SK-N-SH treated with all-trans-retinoic acid at 6 μM for 48 hours (cell line): Measurements from ENCODE around the gene SCAP.

Experiments
- ATAC-seq: fragments of 200-7000 bp; cut with Tn5 transposase; 3 replicates; pipeline ENCODE4 v1.9.1; 2020; ENCODE audit warnings: mild to moderate bottlenecking, moderate library complexity
- ARNTL ChIP-seq: fragments of 450-650 bp; formaldehyde crosslinking; IDR thresholded peaks from 2 replicates; pipeline ENCODE4 v1.5.0; 2020; ENCODE audit warnings: low read depth, mild to moderate bottlenecking, moderate library complexity, borderline replicate concordance
- BACH2 ChIP-seq: fragments of 250-450 bp; sonication (Bioruptor Pico); IDR thresholded peaks from 2 replicates; pipeline ENCODE4 v1.9.0; 2021; ENCODE audit warnings: mild to moderate bottlenecking, borderline replicate concordance
- CSDC2 ChIP-seq: fragments of 250-450 bp; sonication (Bioruptor Pico); IDR thresholded peaks from 2 replicates; pipeline ENCODE4 v1.5.0; 2020; ENCODE audit warnings: mild to moderate bottlenecking, moderate library complexity
- CSRNP3 ChIP-seq: fragments of 250-450 bp; sonication (Bioruptor Pico); IDR thresholded peaks from 2 replicates; pipeline ENCODE4 v1.5.1; 2021; ENCODE audit warnings: mild to moderate bottlenecking, moderate library complexity
- ESRRG ChIP-seq: fragments of 250-450 bp; sonication (Bioruptor Pico); IDR thresholded peaks from 2 replicates; pipeline ENCODE4 v1.6.1; 2021; ENCODE audit warnings: mild to moderate bottlenecking
- GLIS3 ChIP-seq: fragments of 250-450 bp; sonication (Bioruptor Pico); IDR thresholded peaks from 2 replicates; pipeline ENCODE4 v1.5.0; 2020; ENCODE audit warnings: mild to moderate bottlenecking, moderate library complexity
- ISL1 ChIP-seq: fragments of 250-450 bp; sonication (Bioruptor Pico); IDR thresholded peaks from 2 replicates; pipeline ENCODE4 v2.1.2; 2022; ENCODE audit warnings: mild to moderate bottlenecking, moderate library complexity
- OSR1 ChIP-seq: fragments of 250-450 bp; sonication (Bioruptor Pico); IDR thresholded peaks from 2 replicates; pipeline ENCODE4 v1.8.0; 2022; ENCODE audit warnings: moderate library complexity, mild to moderate bottlenecking, inconsistent platforms
- PATZ1 ChIP-seq: fragments of 250-450 bp; sonication (Bioruptor Pico); IDR thresholded peaks from 2 replicates; pipeline ENCODE4 v1.8.0; 2020; ENCODE audit warnings: mild to moderate bottlenecking, moderate library complexity, borderline replicate concordance
- POU6F1 ChIP-seq: fragments of 250-450 bp; sonication (Bioruptor Pico); IDR thresholded peaks from 2 replicates; pipeline ENCODE4 v1.8.0; 2021; ENCODE audit warnings: low read depth, mild to moderate bottlenecking, moderate library complexity, borderline replicate concordance
- PPARA ChIP-seq: fragments of 250-450 bp; sonication (Bioruptor Pico); IDR thresholded peaks from 2 replicates; pipeline ENCODE4 v1.5.0; 2020; ENCODE audit warnings: mild to moderate bottlenecking, borderline replicate concordance
- RARB ChIP-seq: fragments of 250-450 bp; sonication (Bioruptor Pico); IDR thresholded peaks from 2 replicates; pipeline ENCODE4 v1.8.0; 2021; ENCODE audit warnings: mild to moderate bottlenecking, moderate library complexity
- SNAI2 ChIP-seq: fragments of 250-450 bp; sonication (Bioruptor Pico); IDR thresholded peaks from 2 replicates; pipeline ENCODE4 v1.5.0; 2020; ENCODE audit warnings: mild to moderate bottlenecking, moderate library complexity
- TCF4 ChIP-seq: fragments of 250-450 bp; sonication (Bioruptor Pico); IDR thresholded peaks from 2 replicates; pipeline ENCODE4 v1.8.0; 2021; ENCODE audit warnings: mild to moderate bottlenecking, moderate library complexity, borderline replicate concordance
- TOX ChIP-seq: fragments of 250-450 bp; sonication (Bioruptor Pico); IDR thresholded peaks from 2 replicates; pipeline ENCODE4 v1.8.0; 2021; ENCODE audit warnings: mild to moderate bottlenecking, moderate library complexity, borderline replicate concordance
- TSHZ2 ChIP-seq: fragments of 250-450 bp; sonication (Bioruptor Pico); IDR thresholded peaks from 2 replicates; pipeline ENCODE4 v1.5.0; 2020; ENCODE audit warnings: mild to moderate bottlenecking, moderate library complexity
- ZC3H10 ChIP-seq: fragments of 250-450 bp; sonication (Bioruptor Pico); IDR thresholded peaks from 2 replicates; pipeline ENCODE4 v1.5.1; 2021; ENCODE audit warnings: mild to moderate bottlenecking, moderate library complexity
- ZFP3 ChIP-seq: fragments of 250-450 bp; sonication (Bioruptor Pico); IDR thresholded peaks from 2 replicates; pipeline ENCODE4 v1.5.0; 2020; ENCODE audit warnings: mild to moderate bottlenecking, moderate library complexity
- ZFP30 ChIP-seq: fragments of 450-650 bp; formaldehyde crosslinking; IDR thresholded peaks from 2 replicates; pipeline ENCODE4 v1.5.0; 2022; ENCODE audit warnings: mild to moderate bottlenecking, moderate library complexity
- ZNF565 ChIP-seq: fragments of 450-650 bp; formaldehyde crosslinking; conservative IDR thresholded peaks from 2 replicates; pipeline ENCODE4 v1.5.0; 2020; ENCODE audit warnings: low read depth, mild to moderate bottlenecking, moderate library complexity
- ZNF70 ChIP-seq: fragments of 450-650 bp; formaldehyde crosslinking; IDR thresholded peaks from 2 replicates; pipeline ENCODE4 v1.5.0; 2020; ENCODE audit warnings: mild to moderate bottlenecking, moderate library complexity
- ZNF8 ChIP-seq: fragments of 450-650 bp; formaldehyde crosslinking; IDR thresholded peaks from 2 replicates; pipeline ENCODE4 v1.5.0; 2020; ENCODE audit warnings: mild to moderate bottlenecking, moderate library complexity

SCAP gene

GRCh38 chr3:47380601-47381316 lies 95.0 kb downstream of the SCAP start, which contains the start of gene PTPN23:
Gene PTPN23, plus strand, starts transcription at chr3:47381021. Its CDS starts 76 bp downstream, at chr3:47381097.
- peak; percentile 85 for ATAC-seq
- TF ChIP-seq ZFP3 (CRISPR knock-in tag) (0 out of 2 replicates have a peak, but pooled peaks have one; percentile 12), ZNF70 (CRISPR knock-in tag) (peak; percentile 37; the same call in 1 of the 2 replicates), ZFP30 (CRISPR knock-in tag) (no peak), CSDC2 (peak; percentile 77; the same call in 1 of the 2 replicates), TCF4 (CRISPR knock-in tag) (no peak), BACH2 (CRISPR knock-in tag) (no peak), GLIS3 (peak; percentile 40; the same call in 1 of the 2 replicates), ESRRG (0 out of 2 replicates have a peak, but pooled peaks have one; percentile 17)

- ATAC-seq, result no peak
- TF ChIP-seq ZFP30 (CRISPR knock-in tag), result no peak
- no peak for TF ChIP-seq PPARA (CRISPR knock-in tag)
- no peak for TF ChIP-seq ISL1 (CRISPR knock-in tag)
- no peak for TF ChIP-seq CSRNP3 (CRISPR knock-in tag)
- TF ChIP-seq ZNF8 (CRISPR knock-in tag), result no peak
- no peak for TF ChIP-seq OSR1 (CRISPR knock-in tag)
- TF ChIP-seq POU6F1, result no peak
- no peak for TF ChIP-seq PATZ1 (CRISPR knock-in tag)
- no peak for TF ChIP-seq ZFP3 (CRISPR knock-in tag)
- no peak for TF ChIP-seq ESRRG
Observed at GRCh38 chr3:47380026-47380600, 95.6 kb downstream of the SCAP start.

GRCh38 chr3:47379411-47379899 lies 96.3 kb downstream of the SCAP start:
- ATAC-seq, result no peak
- TF ChIP-seq TCF4 (CRISPR knock-in tag), result no peak
- TF ChIP-seq ZFP3 (CRISPR knock-in tag), result no peak
- TF ChIP-seq CSDC2, result no peak
- no peak for TF ChIP-seq TSHZ2
- TF ChIP-seq SNAI2 (CRISPR knock-in tag), result no peak
- no peak for TF ChIP-seq RARB (CRISPR knock-in tag)
- no peak for TF ChIP-seq BACH2 (CRISPR knock-in tag)
- no peak for TF ChIP-seq ZNF70 (CRISPR knock-in tag)
- no peak for TF ChIP-seq ISL1 (CRISPR knock-in tag)
- TF ChIP-seq GLIS3, result no peak
- TF ChIP-seq ZC3H10 (CRISPR knock-in tag), result no peak
- TF ChIP-seq PATZ1 (CRISPR knock-in tag), result no peak
- no peak for TF ChIP-seq POU6F1
- TF ChIP-seq ZNF8 (CRISPR knock-in tag), result no peak
- TF ChIP-seq TOX (CRISPR knock-in tag), result no peak
- TF ChIP-seq ARNTL (CRISPR knock-in tag), result no peak
- TF ChIP-seq PPARA (CRISPR knock-in tag), result no peak
- no peak for TF ChIP-seq CSRNP3 (CRISPR knock-in tag)
- no peak for TF ChIP-seq ZNF565 (CRISPR knock-in tag)
